A673 (cell line): ENCODE results near the gene PSMB2. TPM values are rescaled to one million over a fixed set of nuclear protein-coding genes. Genes with fewer than 3 reads are reported as not detected.

Experiments
- BruUV-seq: library from RNA; stranded (reverse); fragments of 400-500 nt; replicated peaks from 2 replicates; lab custom pipeline; 2021; lab: Mats Ljungman, UMichigan
- CTCF ChIA-PET: fragments of 300-600 bp; sonication (Branson Sonifier 250); formaldehyde crosslinking; loops from one replicate; lab custom pipeline; 2022; ENCODE audit warnings: antibody characterized with exemption; lab: Charles Lee
- POLR2A ChIA-PET: fragments of 300-600 bp; sonication (Branson Sonifier 250); formaldehyde crosslinking; loops from one replicate; lab custom pipeline; 2022; ENCODE audit warnings: antibody characterized with exemption; ENCODE audit not compliant: low non-redundant PET; lab: Charles Lee
- DNase-seq: peaks from one replicate; pipeline ENCODE4 v3.0.0-alpha.2; 2015; ENCODE audit warnings: low spot score
- H3K27ac ChIP-seq: fragments of 200-600 bp; sonication (generic); 2 replicates; pipeline ENCODE4 v1.5.1; 2016; ENCODE audit warnings: mixed run types, low read depth, mild to moderate bottlenecking, mixed read lengths, antibody characterized with exemption, low read length; ENCODE audit not compliant: poor library complexity, severe bottlenecking
- H3K27me3 ChIP-seq: fragments of 200-600 bp; sonication (generic); replicated peaks from 2 replicates; pipeline ENCODE4 v1.6.1; 2017; ENCODE audit warnings: mixed run types, low read depth, mild to moderate bottlenecking, mixed read lengths, antibody characterized with exemption, low read length; ENCODE audit not compliant: insufficient read depth, poor library complexity
- H3K36me3 ChIP-seq: fragments of 200-600 bp; sonication (generic); 2 replicates; pipeline ENCODE4 v1.6.1; 2016; ENCODE audit warnings: mixed run types, mild to moderate bottlenecking, mixed read lengths, antibody characterized with exemption, low read length; ENCODE audit not compliant: insufficient read depth, poor library complexity, severe bottlenecking
- H3K4me1 ChIP-seq: fragments of 200-600 bp; sonication (generic); 2 replicates; pipeline ENCODE4 v1.6.1; 2017; ENCODE audit warnings: mixed run types, mild to moderate bottlenecking, mixed read lengths, antibody characterized with exemption, low read length; ENCODE audit not compliant: insufficient read depth, poor library complexity, severe bottlenecking
- H3K4me3 ChIP-seq: fragments of 200-600 bp; sonication (generic); 2 replicates; pipeline ENCODE4 v1.5.1; 2016; ENCODE audit warnings: low read depth, mixed run types, mild to moderate bottlenecking, mixed read lengths, low read length; ENCODE audit not compliant: poor library complexity, severe bottlenecking
- H3K9me3 ChIP-seq: fragments of 200-600 bp; sonication (generic); 2 replicates; pipeline ENCODE4 v1.6.1; 2016; ENCODE audit warnings: mixed run types, low read depth, mild to moderate bottlenecking, mixed read lengths, antibody characterized with exemption, low read length; ENCODE audit not compliant: poor library complexity, severe bottlenecking
- CTCF ChIP-seq: fragments of 300-800, 200-600 bp; sonication (generic); conservative IDR thresholded peaks from 2 replicates; pipeline ENCODE4 v1.5.1; 2017; ENCODE audit warnings: low read depth, mild to moderate bottlenecking, antibody characterized with exemption, low read length, moderate library complexity, mixed read lengths
- EZH2 ChIP-seq: fragments of 200-600 bp; sonication (generic); IDR thresholded peaks from 2 replicates; pipeline ENCODE4 v1.6.1; 2017; ENCODE audit warnings: borderline replicate concordance, low read depth, mild to moderate bottlenecking, mixed read lengths, antibody characterized with exemption, low read length; ENCODE audit not compliant: poor library complexity, severe bottlenecking
- intact Hi-C: fragments of 100-400 bp; cut with micrococcal nuclease; formaldehyde crosslinking; loops from one replicate; pipeline ENCODE4 v1.10.0; 2022; ENCODE audit not compliant: unreplicated experiment
- total RNA-seq: library from RNA; stranded (reverse); gene quantifications from 2 replicates; pipeline ENCODE4 v1.2.3, GENCODE V29; 2021

The PSMB2 gene
- total RNA-seq, 1 experiment from 2014 or later, result 169 TPM

GRCh38 chr1:35568975-35569395, 72.3 kb downstream of the PSMB2 start:
- no TSS peak for BruUV-seq

GRCh38 chr1:35567947-35568558, 73.3 kb downstream of the PSMB2 start:
- intact Hi-C loops, result loop anchor here (2.0 kb wide), 1 partner anchor 151 kb away; the partner anchor contains the start of gene C1orf216
- POLR2A ChIA-PET, result no interaction called here

More at GRCh38 chr1:35568975-35569395, 72.3 kb downstream of the PSMB2 start:
- H3K4me1 ChIP-seq, result no peaks in the 10 kb centered on the region
- H3K36me3 ChIP-seq, result peaks cover 5% of the 10 kb centered on the region
- no peak overlapping the region for H3K27ac ChIP-seq
- H3K4me3 ChIP-seq, result no peak overlapping the region
- DNase-seq, result peak; percentile 79
- CTCF ChIA-PET, result interaction anchor here (0.6 to 1.9 kb wide), 4 partner anchors 20 to 166 kb away, joined by 3 to 23 read pairs (median 11); no protein-coding TSS in a partner anchor
- H3K27me3 ChIP-seq, result no peaks in the 10 kb centered on the region
- intact Hi-C loops, result loop anchor here (1.0 to 2.0 kb wide), 3 partner anchors 150 to 205 kb away; partner anchors contain the start of gene C1orf216
- POLR2A ChIA-PET, result no interaction called here
- TF ChIP-seq CTCF, result peak; percentile 91
- no peak for TF ChIP-seq EZH2
- no peaks in the 10 kb centered on the region for H3K9me3 ChIP-seq

GRCh38 chr1:35565742-35566133, 75.6 kb downstream of the PSMB2 start:
- Histone ChIP-seq H3K27ac (no peak overlapping the region), H3K4me1 (no peaks in the 10 kb centered on the region), H3K9me3 (no peaks in the 10 kb centered on the region), H3K4me3 (no peak overlapping the region), H3K27me3 (no peaks in the 10 kb centered on the region), H3K36me3 (peaks cover 9% of the 10 kb centered on the region)
- no peak for TF ChIP-seq EZH2
- TF ChIP-seq CTCF, result no peak
- DNase-seq, result no peak
- ChIA-PET POLR2A (no interaction called here), CTCF (interaction anchor here (1.4 kb wide), 1 partner anchor 161 kb away, joined by 4 read pairs; no protein-coding TSS in a partner anchor)
- intact Hi-C loops, result no loop called here
- no TSS peak for BruUV-seq

More at GRCh38 chr1:35567947-35568558, 73.3 kb downstream of the PSMB2 start:
- no peaks in the 10 kb centered on the region for H3K9me3 ChIP-seq
- BruUV-seq, result no TSS peak
- peaks cover 5% of the 10 kb centered on the region for H3K36me3 ChIP-seq
- CTCF ChIA-PET, result interaction anchor here (0.7 to 1.9 kb wide), 3 partner anchors 148 to 207 kb away, joined by 3 to 23 read pairs (median 18); no protein-coding TSS in a partner anchor
- H3K27ac ChIP-seq, result no peak overlapping the region
- TF ChIP-seq CTCF (no peak), EZH2 (no peak)
- no peak overlapping the region for H3K4me3 ChIP-seq
- no peaks in the 10 kb centered on the region for H3K4me1 ChIP-seq
- DNase-seq, result no peak
- H3K27me3 ChIP-seq, result no peaks in the 10 kb centered on the region
